Testis (tissue), 2 donors: ENCODE results near the gene JMJD4.

Experiments used
- CTCF ChIP-seq, 3 experiments: fragments of 450-650 bp in 2 of 3; fragments of 200-600 bp in 1 of 3; sonication (generic) in 1 of 3; IDR thresholded peaks; one replicate each; pipeline ENCODE4 v1.5.1; 2016 to 2019; ENCODE audit warnings: antibody characterized with exemption in 3 of 3, mild to moderate bottlenecking in 2 of 3, moderate library complexity in 1 of 3
- POLR2A ChIP-seq: fragments of 450-650 bp; IDR thresholded peaks from one replicate; pipeline ENCODE4 v1.6.1; 2017; ENCODE audit warnings: antibody characterized with exemption, mild to moderate bottlenecking, moderate library complexity

GRCh38 chr1:227768640-227769039 lies 33.5 kb upstream of the JMJD4 start:
- TF ChIP-seq CTCF (IDR thresholded peaks at IDR 0.05): no peak
- TF ChIP-seq POLR2A: no peak
